RWPE2 (cell line): ENCODE measurements around the gene PSENEN.
A peak's percentile ranks its signal among the peaks of the same experiment; 100 is the strongest.
"Not testable (repeated sequence)": the region's sequence is repeated elsewhere in the genome, so short reads cannot be mapped to it uniquely, and the experiment has no call there.

ENCODE experiments used
- ATAC-seq: fragments of 200-7000 bp; cut with Tn5 transposase; 3 replicates; pipeline ENCODE4 v1.9.1; 2021; ENCODE audit warnings: low read depth
- DNase-seq: peaks from one replicate; pipeline ENCODE4 v3.0.0-alpha.2; 2020; ENCODE audit warnings: low spot score
- H3K27ac ChIP-seq: fragments of 450-650 bp; 2 replicates; pipeline ENCODE4 v1.5.1; 2017; ENCODE audit warnings: mild to moderate bottlenecking; ENCODE audit not compliant: poor library complexity, severe bottlenecking
- H3K27me3 ChIP-seq: fragments of 250-450 bp; sonication (Bioruptor Pico); 2 replicates; pipeline ENCODE4 v1.5.1; 2021; ENCODE audit warnings: mild to moderate bottlenecking, moderate library complexity; ENCODE audit not compliant: insufficient read depth, poor library complexity, severe bottlenecking
- H3K36me3 ChIP-seq: fragments of 250-450 bp; sonication (Bioruptor Pico); 2 replicates; pipeline ENCODE4 v1.5.1; 2020; ENCODE audit warnings: low read depth, mild to moderate bottlenecking, moderate library complexity
- H3K4me1 ChIP-seq: fragments of 250-450 bp; sonication (Bioruptor Pico); 2 replicates; pipeline ENCODE4 v1.5.1; 2021; ENCODE audit warnings: mild to moderate bottlenecking, moderate library complexity; ENCODE audit not compliant: insufficient read depth, poor library complexity, severe bottlenecking
- H3K4me3 ChIP-seq: fragments of 250-450 bp; sonication (Bioruptor Pico); 2 replicates; pipeline ENCODE4 v1.5.1; 2021; ENCODE audit warnings: mild to moderate bottlenecking, moderate library complexity; ENCODE audit not compliant: severe bottlenecking
- H3K9me3 ChIP-seq: fragments of 250-450 bp; sonication (Bioruptor Pico); 2 replicates; pipeline ENCODE4 v1.5.1; 2021; ENCODE audit warnings: mild to moderate bottlenecking, moderate library complexity; ENCODE audit not compliant: severe bottlenecking
- TF ChIP-seq, protein P1 (sequence below): fragments of 450-650 bp; IDR thresholded peaks from one replicate; pipeline ENCODE4 v1.5.1; 2017; ENCODE audit warnings: mild to moderate bottlenecking, moderate library complexity; ENCODE audit not compliant: poor library complexity, severe bottlenecking

Gene PSENEN

DNA sequence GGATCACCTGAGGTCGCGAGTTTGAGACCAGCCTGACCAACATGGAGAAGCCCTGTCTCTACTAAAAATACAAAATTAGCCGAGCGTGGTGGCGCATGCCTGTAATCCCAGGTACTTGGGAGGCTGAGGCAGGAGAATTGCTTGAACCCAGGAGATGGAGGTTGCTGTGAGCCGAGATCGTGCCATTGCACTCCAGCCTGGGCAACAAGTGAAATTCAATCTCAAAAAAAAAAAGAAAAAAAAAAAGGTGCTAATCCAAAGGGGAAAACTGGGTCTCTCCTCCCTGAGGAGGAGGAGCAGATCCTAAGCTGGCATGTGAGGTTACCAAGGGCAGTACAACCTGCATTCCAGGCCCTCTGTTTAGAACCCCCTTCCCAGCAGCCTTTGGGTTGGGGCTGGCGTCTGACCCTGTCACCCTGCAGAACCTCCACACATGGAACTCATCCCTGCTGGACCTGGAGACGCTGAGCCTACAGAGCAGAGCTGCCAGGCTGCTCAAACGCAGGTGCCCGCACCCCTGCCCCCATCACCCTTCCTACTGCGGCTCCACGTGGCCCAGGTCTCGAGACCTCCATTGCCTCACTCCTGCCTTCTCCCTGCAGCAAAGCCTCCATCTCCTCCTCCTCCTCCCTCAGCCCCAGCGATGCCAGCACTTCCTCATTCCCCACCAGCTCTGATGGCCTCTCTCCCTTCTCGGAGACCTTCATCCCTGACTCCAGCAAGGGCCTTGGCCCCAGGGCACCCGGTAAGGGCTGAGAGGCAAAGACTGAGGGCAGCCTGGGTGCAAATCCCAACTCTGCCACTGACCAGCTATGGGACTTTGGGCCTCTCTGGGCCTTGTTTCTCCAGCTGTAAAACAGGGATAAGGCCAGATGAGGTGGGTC lies 19.2 kb downstream of the PSENEN start:
- TF ChIP-seq, protein P1, sequence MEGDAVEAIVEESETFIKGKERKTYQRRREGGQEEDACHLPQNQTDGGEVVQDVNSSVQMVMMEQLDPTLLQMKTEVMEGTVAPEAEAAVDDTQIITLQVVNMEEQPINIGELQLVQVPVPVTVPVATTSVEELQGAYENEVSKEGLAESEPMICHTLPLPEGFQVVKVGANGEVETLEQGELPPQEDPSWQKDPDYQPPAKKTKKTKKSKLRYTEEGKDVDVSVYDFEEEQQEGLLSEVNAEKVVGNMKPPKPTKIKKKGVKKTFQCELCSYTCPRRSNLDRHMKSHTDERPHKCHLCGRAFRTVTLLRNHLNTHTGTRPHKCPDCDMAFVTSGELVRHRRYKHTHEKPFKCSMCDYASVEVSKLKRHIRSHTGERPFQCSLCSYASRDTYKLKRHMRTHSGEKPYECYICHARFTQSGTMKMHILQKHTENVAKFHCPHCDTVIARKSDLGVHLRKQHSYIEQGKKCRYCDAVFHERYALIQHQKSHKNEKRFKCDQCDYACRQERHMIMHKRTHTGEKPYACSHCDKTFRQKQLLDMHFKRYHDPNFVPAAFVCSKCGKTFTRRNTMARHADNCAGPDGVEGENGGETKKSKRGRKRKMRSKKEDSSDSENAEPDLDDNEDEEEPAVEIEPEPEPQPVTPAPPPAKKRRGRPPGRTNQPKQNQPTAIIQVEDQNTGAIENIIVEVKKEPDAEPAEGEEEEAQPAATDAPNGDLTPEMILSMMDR, result no peak
- Histone ChIP-seq H3K36me3 (peaks cover 47% of the 10 kb centered on the region), H3K4me3 (no peak overlapping the region), H3K4me1 (no peaks in the 10 kb centered on the region), H3K27ac (no peak overlapping the region), H3K9me3 (no peaks in the 10 kb centered on the region), H3K27me3 (no peaks in the 10 kb centered on the region)
- ATAC-seq (no peak), DNase-seq (peak; percentile 38)

DNA sequence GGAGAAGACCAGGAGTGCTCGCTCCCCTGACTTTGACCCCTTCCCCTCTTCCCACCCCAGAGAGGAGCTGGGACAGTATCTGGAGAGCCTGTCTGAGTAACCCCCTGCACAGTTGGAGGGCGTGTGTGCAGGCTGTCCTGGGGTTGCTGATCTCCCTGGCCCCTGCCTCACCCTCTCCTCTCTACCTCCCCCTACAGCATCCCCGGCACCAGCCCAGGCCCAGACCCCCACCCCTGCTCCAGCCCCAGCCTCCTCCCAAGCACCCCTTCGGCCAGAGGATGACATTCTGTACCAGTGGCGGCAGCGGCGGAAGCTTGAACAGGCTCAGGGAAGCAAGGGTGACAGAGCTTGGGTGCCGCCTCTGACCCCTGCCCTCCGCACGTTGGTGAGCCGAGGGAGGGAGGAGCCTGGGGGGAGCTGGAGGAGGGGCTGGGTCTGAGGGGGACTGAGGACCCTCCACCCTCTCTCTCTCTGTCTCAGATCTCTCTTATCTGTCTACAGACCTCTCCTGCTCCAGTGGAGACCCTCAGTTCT lies 21.2 kb downstream of the PSENEN start:
- no peak for ATAC-seq
- no peak overlapping the region for H3K27ac ChIP-seq
- peaks cover 28% of the 10 kb centered on the region for H3K36me3 ChIP-seq
- H3K4me3 ChIP-seq, result no peak overlapping the region
- H3K27me3 ChIP-seq, result no peaks in the 10 kb centered on the region
- no peak for DNase-seq
- TF ChIP-seq, protein P1, result no peak
- no peaks in the 10 kb centered on the region for H3K4me1 ChIP-seq
- peaks cover 2% of the 10 kb centered on the region for H3K9me3 ChIP-seq

DNA sequence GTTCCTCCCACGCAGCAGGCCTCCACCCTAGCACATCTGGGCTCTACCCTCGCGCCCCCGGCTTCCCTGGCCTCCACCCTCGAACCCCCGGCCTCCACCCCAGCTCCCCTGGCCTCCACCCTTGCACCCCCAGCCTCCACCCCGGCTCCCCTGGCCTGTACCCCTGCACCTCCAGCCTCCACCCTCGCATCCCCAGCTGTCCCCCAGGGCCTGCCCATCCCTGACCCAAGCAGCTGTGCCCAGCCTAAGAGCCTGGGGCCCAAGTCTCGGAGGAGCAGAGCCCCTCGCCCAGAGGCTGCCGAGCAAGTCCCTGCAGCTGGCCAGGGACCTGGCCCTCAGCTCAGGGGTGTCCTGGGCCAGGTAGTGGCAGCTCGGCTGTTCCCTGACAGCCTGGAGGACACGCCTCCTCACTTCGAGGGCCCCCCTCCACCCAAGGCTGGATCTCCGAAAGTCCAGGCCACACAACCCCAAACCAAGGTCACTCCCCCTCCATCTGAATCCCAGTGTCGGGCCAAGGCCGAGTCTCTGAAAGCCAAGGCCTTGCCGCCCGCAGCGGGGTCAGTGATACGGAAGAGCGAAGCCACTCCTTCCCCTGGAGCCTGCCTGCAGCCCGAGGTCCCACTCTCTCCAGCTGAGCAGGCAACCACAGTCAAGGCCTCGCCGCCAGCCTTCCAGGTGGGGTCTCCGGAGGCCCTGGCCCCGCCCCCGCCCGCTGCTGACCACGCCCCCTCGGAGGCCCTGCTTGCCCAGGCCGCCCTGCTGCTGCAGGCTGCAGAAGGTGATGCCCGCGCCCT lies 22.0 kb downstream of the PSENEN start:
- TF ChIP-seq, protein P1, result no peak
- no peak overlapping the region for H3K4me3 ChIP-seq
- no peaks in the 10 kb centered on the region for H3K27me3 ChIP-seq
- peaks cover 21% of the 10 kb centered on the region for H3K36me3 ChIP-seq
- no peaks in the 10 kb centered on the region for H3K4me1 ChIP-seq
- H3K9me3 ChIP-seq, result peaks cover 2% of the 10 kb centered on the region
- ATAC-seq (no peak), DNase-seq (peak; percentile 58)
- no peak overlapping the region for H3K27ac ChIP-seq

DNA sequence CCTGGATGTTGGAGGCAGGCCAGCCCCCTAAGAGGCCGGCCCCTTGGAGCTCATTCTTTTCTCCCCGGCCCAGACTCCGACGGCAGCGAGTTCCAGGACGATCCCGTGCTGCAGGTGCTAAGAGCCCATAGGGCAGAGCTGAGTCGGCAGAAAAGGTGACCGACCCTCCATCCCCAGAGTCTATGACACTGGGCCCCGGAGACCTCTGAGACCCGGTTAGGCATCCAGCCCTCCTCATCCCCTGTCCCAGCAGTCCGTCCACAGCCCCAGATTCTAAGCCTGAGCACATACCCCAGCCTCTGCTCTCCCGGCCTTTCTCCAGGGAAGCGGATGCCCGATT lies 22.6 kb downstream of the PSENEN start:
- Histone ChIP-seq H3K9me3 (peaks cover 2% of the 10 kb centered on the region), H3K4me3 (no peak overlapping the region), H3K4me1 (no peaks in the 10 kb centered on the region), H3K27ac (no peak overlapping the region), H3K27me3 (no peaks in the 10 kb centered on the region), H3K36me3 (peaks cover 18% of the 10 kb centered on the region)
- DNase-seq (peak; percentile 40), ATAC-seq (no peak)
- TF ChIP-seq, protein P1, result no peak

DNA sequence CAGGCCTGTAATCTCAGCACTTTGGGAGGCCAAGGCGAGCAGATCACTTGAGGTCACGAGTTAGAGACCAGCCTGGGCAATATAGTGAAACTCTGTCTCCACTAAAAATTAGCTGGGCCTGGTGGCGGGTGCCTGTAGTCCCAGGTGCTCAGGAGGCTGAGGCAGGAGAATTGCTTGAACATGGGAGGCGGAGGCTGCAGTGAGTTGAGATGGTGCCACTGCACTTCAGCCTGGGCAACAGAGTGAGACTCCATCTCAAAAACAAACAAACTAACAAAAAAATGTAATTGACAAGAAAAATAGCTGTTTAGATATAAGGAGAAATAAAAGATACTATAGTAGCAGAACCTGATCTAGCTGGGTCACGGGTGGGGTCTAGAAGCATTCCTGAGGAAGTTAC lies 26.9 kb downstream of the PSENEN start:
- not testable (repeated sequence) for H3K4me1 ChIP-seq, ATAC-seq, DNase-seq, H3K36me3 ChIP-seq, H3K9me3 ChIP-seq, H3K27ac ChIP-seq, H3K4me3 ChIP-seq, H3K27me3 ChIP-seq
